HCT116 (cell line): Measurements from ENCODE around the gene CHRNE. TPM values are rescaled to one million over a fixed set of nuclear protein-coding genes. Genes with fewer than 3 reads are reported as not detected.

Experiments used
- ATAC-seq: fragments of 200-7000 bp; cut with Tn5 transposase; 2 replicates; pipeline ENCODE4 v1.9.1; 2020; ENCODE audit warnings: mild to moderate bottlenecking, moderate library complexity
- BruUV-seq: library from RNA; stranded (reverse); fragments of 400-500 nt; replicated peaks from 2 replicates; lab custom pipeline; 2021; lab: Mats Ljungman, UMichigan
- CTCF ChIA-PET: fragments of 300-600 bp; sonication (Branson Sonifier 250); formaldehyde crosslinking; loops from one replicate; lab custom pipeline; 2021; ENCODE audit warnings: antibody characterized with exemption; lab: Charles Lee
- POLR2A ChIA-PET: fragments of 300-600, 350-600 bp; sonication (Branson Sonifier 250); formaldehyde crosslinking; loops from one replicate; lab custom pipeline; 2021; ENCODE audit warnings: antibody characterized with exemption; lab: Charles Lee
- RAD21 ChIA-PET, 2 experiments: fragments of 300-600 bp; sonication (Branson Sonifier 250); formaldehyde crosslinking; loops; one replicate each; lab custom pipeline; 2023; ENCODE audit warnings: low total read pairs in 2 of 2; ENCODE audit not compliant: uncharacterized antibody in 2 of 2, unreplicated experiment in 2 of 2, low non-redundant PET in 1 of 2; lab: Charles Lee
- DNase-seq: peaks from one replicate; pipeline ENCODE4 v3.0.0-alpha.2; 2010; ENCODE audit warnings: low read depth, low spot score
- H2AFZ ChIP-seq: fragments of 200-600 bp; shearing (Covaris generic), sonication (generic); 2 replicates; pipeline ENCODE4 v1.6.1; 2017; ENCODE audit warnings: low read depth, mixed run types, mixed read lengths, antibody characterized with exemption, low read length; ENCODE audit not compliant: poor library complexity, severe bottlenecking
- H3K27ac ChIP-seq: 2 replicates; pipeline ENCODE4 v1.5.1; 2012; ENCODE audit warnings: low read depth, low read length
- H3K27me3 ChIP-seq: fragments of 200-600 bp; sonication (generic); 2 replicates; pipeline ENCODE4 v1.6.1; 2016; ENCODE audit warnings: mixed run types, low read length, mixed read lengths; ENCODE audit not compliant: insufficient read depth
- H3K36me3 ChIP-seq, 2 experiments: fragments of 200-500 bp in 1 of 2; fragments of 200-600 bp in 1 of 2; sonication (Bioruptor generic) in 1 of 2; sonication (generic) in 1 of 2; 2 replicates each; pipeline versions ENCODE4 v1.5.1 to v1.6.1; 2014 to 2016; ENCODE audit warnings: low read length in 2 of 2, inconsistent platforms in 1 of 2, mixed read lengths in 1 of 2, mixed run types in 1 of 2; ENCODE audit not compliant: insufficient read depth in 2 of 2, control insufficient read depth in 1 of 2
- H3K4me1 ChIP-seq, 2 experiments: fragments of 200-600 bp in 1 of 2; sonication (generic) in 1 of 2; 2 replicates each; pipeline versions ENCODE4 v1.5.1 to v1.6.1; 2012 to 2017; ENCODE audit warnings: low read length in 2 of 2, inconsistent platforms in 1 of 2, mild to moderate bottlenecking in 1 of 2, mixed read lengths in 1 of 2, mixed run types in 1 of 2, moderate library complexity in 1 of 2; ENCODE audit not compliant: insufficient read depth in 2 of 2, control insufficient read depth in 1 of 2
- H3K4me2 ChIP-seq: fragments of 200-600 bp; sonication (generic); 2 replicates; pipeline ENCODE4 v1.6.1; 2017; ENCODE audit warnings: mixed run types, low read length, mixed read lengths
- H3K4me3 ChIP-seq, 2 experiments: fragments of 200-600 bp in 1 of 2; sonication (generic) in 1 of 2; replicated peaks in 1 of 2; 2 replicates each; pipeline ENCODE4 v1.5.1; 2011 to 2016; ENCODE audit warnings: low read length in 2 of 2, control low read depth in 1 of 2, low read depth in 1 of 2, mild to moderate bottlenecking in 1 of 2, mixed read lengths in 1 of 2, mixed run types in 1 of 2
- H3K79me2 ChIP-seq: fragments of 200-600 bp; sonication (generic); 2 replicates; pipeline ENCODE4 v1.6.1; 2017; ENCODE audit warnings: mild to moderate bottlenecking, mixed run types, low read length, moderate library complexity, mixed read lengths; ENCODE audit not compliant: insufficient read depth
- H3K9ac ChIP-seq: fragments of 200-600 bp; sonication (generic); 2 replicates; pipeline ENCODE4 v1.6.1; 2016; ENCODE audit warnings: low read length, mixed read lengths
- H3K9me2 ChIP-seq: fragments of 200-600 bp; sonication (generic), shearing (Covaris generic); 2 replicates; pipeline ENCODE4 v1.6.1; 2017; ENCODE audit warnings: mixed run types, mild to moderate bottlenecking, moderate library complexity; ENCODE audit not compliant: insufficient read depth
- H3K9me3 ChIP-seq, 2 experiments: fragments of 200-500 bp in 1 of 2; fragments of 200-600 bp in 1 of 2; sonication (Bioruptor generic) in 1 of 2; sonication (generic) in 1 of 2; 2 replicates each; pipeline ENCODE4 v1.6.1; 2014 to 2017; ENCODE audit warnings: low read length in 2 of 2, mixed read lengths in 2 of 2, inconsistent platforms in 1 of 2, low read depth in 1 of 2, mild to moderate bottlenecking in 1 of 2, mixed run types in 1 of 2, moderate library complexity in 1 of 2; ENCODE audit not compliant: control insufficient read depth in 1 of 2, insufficient read depth in 1 of 2
- H4K20me1 ChIP-seq: fragments of 200-600 bp; sonication (generic), shearing (Covaris generic); 2 replicates; pipeline ENCODE4 v1.6.1; 2017; ENCODE audit warnings: mixed run types, mild to moderate bottlenecking, moderate library complexity; ENCODE audit not compliant: insufficient read depth
- ATF3 ChIP-seq: IDR thresholded peaks from 2 replicates; pipeline ENCODE4 v1.6.1; 2012
- ELF1 ChIP-seq: IDR thresholded peaks from 2 replicates; pipeline ENCODE4 v1.6.1; 2012; ENCODE audit warnings: low read depth, borderline replicate concordance
- EZH2 ChIP-seq: fragments of 200-600 bp; sonication (generic); IDR thresholded peaks from 2 replicates; pipeline ENCODE4 v1.6.1; 2017; ENCODE audit warnings: antibody characterized with exemption, mixed run types
- JUND ChIP-seq: IDR thresholded peaks from 2 replicates; pipeline ENCODE4 v1.6.1; 2012
- MAX ChIP-seq: IDR thresholded peaks from 2 replicates; pipeline ENCODE4 v1.6.1; 2012
- POLR2AphosphoS5 ChIP-seq: IDR thresholded peaks from 2 replicates; pipeline ENCODE4 v1.6.1; 2011; ENCODE audit warnings: mild to moderate bottlenecking, low read depth, low read length, moderate library complexity
- REST ChIP-seq: IDR thresholded peaks from 2 replicates; pipeline ENCODE4 v1.6.1; 2012; ENCODE audit warnings: low read depth
- SIN3A ChIP-seq: IDR thresholded peaks from 2 replicates; pipeline ENCODE4 v1.6.1; 2012; ENCODE audit warnings: low read depth
- SP1 ChIP-seq: IDR thresholded peaks from 2 replicates; pipeline ENCODE4 v1.6.1; 2012; ENCODE audit warnings: low read depth
- YY1 ChIP-seq: IDR thresholded peaks from 2 replicates; pipeline ENCODE4 v1.6.1; 2011; ENCODE audit warnings: low read length, low read depth, moderate library complexity, mild to moderate bottlenecking; ENCODE audit not compliant: insufficient replicate concordance; ENCODE audit errors: extremely low read depth
- ZBTB33 ChIP-seq: IDR thresholded peaks from 2 replicates; pipeline ENCODE4 v1.6.1; 2011; ENCODE audit warnings: mild to moderate bottlenecking, low read length, moderate library complexity; ENCODE audit not compliant: insufficient replicate concordance; ENCODE audit errors: extremely low read depth
- ZFX ChIP-seq: fragments of 450-650 bp; IDR thresholded peaks from 2 replicates; pipeline ENCODE4 v1.6.1; 2017
- intact Hi-C: fragments of 100-400 bp; cut with micrococcal nuclease; formaldehyde crosslinking; loops from 2 replicates; pipeline ENCODE4 v1.10.0; 2022
- total RNA-seq: library from RNA; stranded (reverse); gene quantifications from one replicate; pipeline ENCODE4 v1.2.1, GENCODE V29; 2021; ENCODE audit not compliant: unreplicated experiment

Gene CHRNE
- total RNA-seq, 1 experiment from 2014 or later, result 0.30 TPM

GRCh38 chr17:4935650-4936049 is 32.8 kb upstream of the CHRNE start:
- H3K36me3 ChIP-seq, result peaks cover 0 to 17% of the 10 kb centered on the region in 2 experiments; a peak in 1 of 4 replicates
- H2AFZ ChIP-seq, result no peak overlapping the region
- ATAC-seq (no peak), DNase-seq (no peak)
- H3K9me3 ChIP-seq, result no peaks in the 10 kb centered on the region
- H3K4me3 ChIP-seq, result no peak overlapping the region
- CTCF ChIA-PET, result no interaction called here
- H3K4me2 ChIP-seq, result no peak overlapping the region
- POLR2A ChIA-PET, result no interaction called here
- H3K27me3 ChIP-seq, result no peaks in the 10 kb centered on the region
- H3K9ac ChIP-seq, result no peak overlapping the region
- H3K79me2 ChIP-seq, result peaks cover 22% of the 10 kb centered on the region
- TF ChIP-seq REST (no peak), MAX (no peak), ATF3 (no peak), SIN3A (no peak), ZBTB33 (no peak), ZFX (no peak), POLR2AphosphoS5 (no peak), YY1 (no peak), ELF1 (no peak), JUND (no peak), SP1 (no peak), EZH2 (no peak)
- RAD21 ChIA-PET, result no interaction called here
- BruUV-seq, result no TSS peak
- H4K20me1 ChIP-seq, result no peaks in the 10 kb centered on the region
- H3K27ac ChIP-seq, result no peak overlapping the region
- intact Hi-C loops, result loop anchor here (2.0 kb wide), 1 partner anchor 15 kb away; no protein-coding TSS in a partner anchor
- no peaks in the 10 kb centered on the region for H3K9me2 ChIP-seq
- peaks cover 9 to 22% of the 10 kb centered on the region in 2 experiments for H3K4me1 ChIP-seq
